Hematopoietic multipotent progenitor cell treated with erythropoietin and hydrocortisone succinate and interleukin-3 and kit ligand, for 4 days (in vitro differentiated cells): ENCODE results near the gene SMAD6.

Source experiments
- DNase-seq: peaks from one replicate; pipeline ENCODE4 v3.0.0-alpha.2; 2015

SMAD6 gene

DNA sequence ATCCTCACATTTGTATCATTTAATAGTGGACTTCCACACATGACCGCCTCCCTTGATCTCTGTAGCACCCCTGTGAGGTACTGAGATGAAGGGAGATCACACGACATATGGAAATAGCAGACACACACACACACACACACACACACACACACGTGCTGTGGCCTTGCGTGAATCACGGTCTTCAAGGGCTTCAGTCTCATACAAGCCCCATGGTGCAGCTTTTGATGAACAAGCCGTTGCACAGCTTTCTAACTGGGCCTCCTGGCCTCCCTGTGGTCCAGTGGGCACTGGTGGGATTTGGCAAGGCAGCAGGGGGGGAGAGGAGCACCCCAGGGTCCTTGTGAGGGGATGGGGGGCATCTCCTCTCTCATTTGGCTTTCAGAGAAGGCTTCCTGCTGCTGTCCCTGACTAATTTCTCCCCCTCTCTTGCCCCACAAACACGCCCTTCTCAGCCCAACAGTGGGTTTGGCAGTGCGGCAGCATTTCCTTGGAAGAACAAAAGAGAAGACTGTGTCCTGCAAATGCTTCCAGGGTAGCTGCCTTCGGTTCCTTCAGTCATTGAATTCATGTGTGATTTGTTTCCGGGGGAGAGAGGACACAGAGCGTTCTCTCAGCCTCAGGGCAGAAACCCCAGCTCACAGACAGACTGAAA lies 98.7 kb downstream of the SMAD6 start:
- no peak for DNase-seq

DNA sequence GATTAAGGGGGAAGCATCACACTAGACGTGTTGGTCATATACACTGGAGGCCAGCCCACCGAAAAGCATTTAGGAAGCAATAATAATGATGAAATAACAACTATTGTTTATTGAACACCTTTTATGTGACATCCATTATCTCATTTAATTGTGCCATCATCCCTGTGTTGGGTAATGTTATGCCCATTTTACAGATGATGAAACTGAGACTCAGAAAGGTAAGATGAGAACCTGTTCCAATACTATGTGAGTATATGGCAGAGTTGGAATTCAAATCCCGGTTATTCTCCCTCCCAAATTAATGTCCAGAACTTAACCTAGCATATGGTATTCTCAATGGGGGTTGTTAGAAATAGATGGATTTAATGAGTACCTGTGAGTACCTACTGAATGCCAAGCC lies 99.2 kb downstream of the SMAD6 start:
- no peak for DNase-seq

DNA sequence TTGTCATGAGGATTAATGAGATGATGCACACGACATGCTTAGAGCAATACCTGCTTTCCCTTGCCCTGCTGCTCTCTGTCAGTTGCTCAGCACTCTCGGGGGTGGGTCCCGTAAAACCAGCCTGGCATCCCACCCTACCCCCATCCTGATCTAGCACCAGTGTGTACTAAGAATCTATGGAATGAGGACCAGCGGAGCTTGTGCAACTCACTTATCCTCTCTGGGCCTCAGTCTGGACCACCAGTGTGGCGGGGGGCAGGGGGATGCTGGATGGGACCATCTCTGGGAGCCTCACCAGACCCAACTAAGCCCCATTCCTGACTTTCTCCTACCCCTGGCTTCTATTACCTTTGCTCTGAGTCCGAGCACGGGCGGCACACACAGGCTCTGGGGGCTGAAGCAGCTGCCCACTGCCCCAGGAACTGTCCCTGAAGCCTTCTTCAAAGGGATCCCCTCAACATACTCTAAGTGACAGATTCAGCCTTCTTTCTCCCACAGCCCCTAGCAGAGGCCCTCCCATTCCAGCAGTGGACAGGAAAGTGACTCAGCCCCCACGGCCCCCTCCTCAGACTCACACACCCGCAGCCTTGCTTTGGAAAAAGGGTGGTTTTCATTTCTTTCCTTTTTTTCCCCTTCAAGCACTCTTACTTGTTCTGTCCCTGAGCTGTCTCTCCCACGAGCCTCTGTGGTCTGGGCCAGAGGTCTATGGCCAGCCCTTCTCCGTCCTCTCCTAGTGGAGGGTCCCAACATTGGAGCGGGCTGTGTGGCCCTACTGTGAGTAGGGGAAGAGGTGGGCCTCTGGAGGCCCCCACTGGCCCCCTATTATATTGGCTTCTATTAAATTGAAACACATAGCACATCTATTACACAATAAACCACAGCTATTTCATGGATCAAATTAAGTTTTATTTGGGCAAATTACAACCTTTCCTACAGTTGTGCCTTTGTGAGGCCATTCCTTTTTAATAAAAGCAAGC lies 100.3 kb downstream of the SMAD6 start:
- no peak for DNase-seq

DNA sequence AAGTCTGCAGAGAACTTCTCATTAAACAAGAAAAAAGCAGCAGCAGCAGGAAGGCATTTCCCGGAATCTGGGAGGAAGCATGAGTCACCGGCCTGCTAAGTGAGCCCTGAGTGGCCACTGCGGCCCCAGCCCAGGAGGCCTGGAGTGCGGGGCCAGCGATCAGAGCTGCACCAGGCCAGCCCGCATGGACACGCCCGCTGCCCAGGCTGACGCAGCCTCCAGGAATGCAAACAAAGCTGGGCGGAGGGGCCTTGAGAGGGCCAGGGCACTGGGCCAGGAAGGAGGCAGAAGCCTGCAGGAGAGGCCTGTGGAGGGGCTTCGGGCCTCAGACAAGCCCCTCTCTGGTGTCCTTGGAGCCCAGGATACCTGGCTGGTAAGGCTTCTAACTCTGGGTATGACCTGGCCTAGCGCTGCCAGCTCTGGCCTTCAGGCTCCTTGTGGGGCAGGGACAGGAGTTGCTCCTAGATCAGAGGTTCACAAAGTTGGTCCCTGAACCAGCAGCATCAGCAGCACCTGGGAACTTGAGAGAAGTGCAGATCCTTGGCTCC lies 101.2 kb downstream of the SMAD6 start:
- DNase-seq, result peak; percentile 62

DNA sequence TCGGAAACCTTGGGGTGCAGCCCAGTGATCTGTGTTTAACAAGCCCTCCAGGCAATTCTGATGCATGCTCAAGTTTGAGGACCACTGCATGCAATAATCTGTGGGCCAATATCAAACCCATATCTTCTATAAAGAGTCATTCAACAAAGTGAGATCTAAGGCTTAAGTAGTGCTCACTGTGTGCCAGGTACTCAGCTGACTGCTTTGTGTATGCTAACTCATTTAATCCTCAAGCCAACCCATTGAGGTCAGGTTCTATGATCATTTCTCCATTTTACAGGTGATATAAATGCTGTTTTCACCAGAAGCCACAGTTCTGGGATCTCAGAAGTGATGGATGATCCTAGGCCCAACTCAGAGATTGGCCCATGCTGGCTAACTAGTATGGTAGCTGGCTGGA lies 101.7 kb downstream of the SMAD6 start:
- DNase-seq, result no peak

DNA sequence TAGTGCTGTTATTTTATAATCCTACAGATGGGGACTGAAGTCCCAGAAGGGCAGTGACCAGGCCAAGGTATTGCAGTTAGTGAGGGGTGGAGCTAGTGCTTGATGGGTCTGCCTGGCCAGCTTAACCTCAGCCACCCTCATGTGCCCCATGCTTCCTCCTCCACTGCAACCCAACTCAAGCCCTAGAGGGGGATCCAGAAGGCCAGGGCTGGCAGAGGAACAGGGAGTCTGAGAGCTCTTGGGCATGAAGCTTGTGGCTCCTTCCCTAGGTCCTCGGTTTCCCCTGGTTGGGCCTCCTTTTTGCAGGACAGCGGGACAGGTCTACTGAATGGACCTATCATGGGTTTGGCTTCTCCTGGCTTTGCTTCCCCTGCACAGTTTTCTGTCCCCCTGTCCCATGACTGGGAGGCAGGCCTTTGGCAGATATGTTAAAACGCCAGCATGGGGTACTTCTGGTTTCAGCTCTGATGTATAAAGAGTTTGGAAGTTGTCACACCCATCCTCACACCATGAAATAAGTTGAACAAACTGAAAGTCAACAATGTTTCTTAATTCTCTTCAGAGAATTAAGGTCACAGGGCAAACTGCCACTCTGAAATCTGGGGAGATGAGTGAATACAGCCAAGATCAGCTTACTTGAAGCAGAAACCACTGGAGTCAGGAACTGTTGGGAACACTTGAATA lies 103.3 kb downstream of the SMAD6 start:
- DNase-seq, result no peak

DNA sequence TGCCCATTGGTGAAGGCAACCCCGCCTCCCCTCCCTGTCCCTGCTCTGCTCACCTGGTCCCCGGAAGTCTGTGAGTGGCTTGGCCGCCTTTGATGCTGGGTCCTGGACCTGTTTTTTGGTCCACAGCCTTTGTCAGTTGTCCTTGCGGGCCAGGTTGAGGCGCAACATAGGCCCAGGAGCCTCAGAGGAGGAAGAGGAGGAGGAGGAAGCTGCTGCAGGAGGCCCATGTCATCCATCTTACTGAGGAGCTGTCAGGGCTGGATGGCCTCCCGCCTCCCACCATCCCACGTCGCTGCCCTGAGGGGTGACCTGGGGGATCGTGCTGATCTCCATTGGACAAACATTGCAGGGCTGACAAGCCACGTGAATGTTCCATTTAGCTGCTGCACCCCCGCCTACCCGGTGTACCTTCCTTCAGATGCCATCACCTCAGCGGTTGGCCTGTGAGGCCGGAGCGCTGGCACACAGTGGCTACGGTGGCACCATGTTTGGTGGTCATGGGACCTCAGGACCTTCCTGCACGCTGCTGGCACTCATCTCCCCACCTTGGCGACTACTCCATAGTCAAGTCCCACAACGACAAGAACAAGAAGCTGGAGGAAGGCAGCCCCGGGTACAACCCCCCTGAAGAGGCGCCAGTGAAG lies 106.3 kb downstream of the SMAD6 start:
- no peak for DNase-seq

DNA sequence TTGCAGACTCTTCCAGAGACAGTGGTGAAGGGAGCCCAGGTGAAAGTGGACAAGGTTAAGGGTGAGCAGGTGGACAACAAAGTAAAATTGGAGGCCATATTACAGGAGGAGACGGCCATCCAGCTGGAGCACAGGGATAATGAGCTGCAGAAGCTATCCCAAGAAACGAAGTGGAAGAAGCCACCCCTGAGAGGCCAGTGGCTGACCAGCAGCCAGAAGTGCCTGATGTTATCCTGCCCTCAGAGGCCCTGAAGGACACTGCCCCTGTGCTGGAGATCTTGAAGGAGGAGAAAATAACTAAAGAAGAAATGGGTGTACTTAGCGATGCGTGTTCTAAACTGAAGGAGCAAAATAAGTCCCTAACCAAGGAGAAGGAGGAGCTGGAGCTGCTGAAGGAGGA lies 107.6 kb downstream of the SMAD6 start:
- no peak for DNase-seq

DNA sequence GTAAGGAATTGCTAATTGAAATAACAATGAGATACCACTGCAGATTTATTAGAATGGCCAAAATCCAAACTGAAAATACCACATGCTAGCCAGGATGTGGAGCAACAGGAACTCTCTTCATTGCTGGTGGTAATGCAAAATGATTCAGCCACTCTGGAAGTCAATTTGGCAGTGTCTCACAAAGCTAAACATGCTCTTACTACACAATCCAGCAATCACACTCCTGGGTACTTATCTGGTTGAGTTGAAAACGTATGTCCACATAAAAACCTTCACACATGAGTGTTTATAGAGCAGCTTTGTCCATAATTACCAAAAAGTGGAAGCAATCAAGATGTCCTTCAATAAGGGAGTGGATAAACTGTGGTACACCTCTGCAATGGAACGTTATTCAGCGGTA lies 113.3 kb downstream of the SMAD6 start:
- no peak for DNase-seq

DNA sequence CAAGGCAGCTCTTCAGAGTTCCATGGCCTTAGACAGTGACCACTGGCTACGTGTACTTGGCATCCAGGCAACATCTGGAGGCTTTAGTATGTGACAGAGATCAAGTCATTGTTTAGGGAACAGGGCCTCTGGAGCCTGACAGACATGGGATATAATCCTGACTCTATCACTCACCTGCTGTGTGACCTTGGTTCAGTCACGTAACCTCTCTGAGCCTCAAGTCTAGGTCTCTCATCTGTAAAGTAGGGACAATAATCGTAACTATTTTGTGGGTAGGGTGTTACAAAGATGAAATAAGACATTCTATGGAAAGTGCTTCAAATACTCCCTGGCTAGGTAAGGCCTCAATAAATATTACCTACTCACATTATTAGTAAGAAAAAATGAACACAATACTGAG lies 114.2 kb downstream of the SMAD6 start:
- DNase-seq, result no peak

DNA sequence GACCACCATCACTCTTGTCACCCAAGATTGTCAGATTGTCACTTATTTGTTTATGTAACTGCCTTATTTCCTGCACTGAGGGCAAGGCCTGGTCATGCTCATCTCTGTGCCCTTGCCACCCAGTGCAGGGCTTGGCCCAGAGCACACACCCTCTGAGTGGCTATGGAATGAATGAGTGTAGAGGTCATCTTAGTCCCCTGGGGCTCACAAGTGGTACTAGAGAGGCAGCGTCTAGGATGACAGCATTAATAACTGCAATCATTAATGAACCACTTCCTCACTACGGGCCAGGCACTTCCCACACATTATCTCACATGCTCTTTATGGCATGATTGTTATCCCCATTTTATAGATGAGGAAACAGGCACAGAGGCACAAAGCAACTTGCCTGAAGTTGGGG lies 117.0 kb downstream of the SMAD6 start:
- DNase-seq, result no peak

DNA sequence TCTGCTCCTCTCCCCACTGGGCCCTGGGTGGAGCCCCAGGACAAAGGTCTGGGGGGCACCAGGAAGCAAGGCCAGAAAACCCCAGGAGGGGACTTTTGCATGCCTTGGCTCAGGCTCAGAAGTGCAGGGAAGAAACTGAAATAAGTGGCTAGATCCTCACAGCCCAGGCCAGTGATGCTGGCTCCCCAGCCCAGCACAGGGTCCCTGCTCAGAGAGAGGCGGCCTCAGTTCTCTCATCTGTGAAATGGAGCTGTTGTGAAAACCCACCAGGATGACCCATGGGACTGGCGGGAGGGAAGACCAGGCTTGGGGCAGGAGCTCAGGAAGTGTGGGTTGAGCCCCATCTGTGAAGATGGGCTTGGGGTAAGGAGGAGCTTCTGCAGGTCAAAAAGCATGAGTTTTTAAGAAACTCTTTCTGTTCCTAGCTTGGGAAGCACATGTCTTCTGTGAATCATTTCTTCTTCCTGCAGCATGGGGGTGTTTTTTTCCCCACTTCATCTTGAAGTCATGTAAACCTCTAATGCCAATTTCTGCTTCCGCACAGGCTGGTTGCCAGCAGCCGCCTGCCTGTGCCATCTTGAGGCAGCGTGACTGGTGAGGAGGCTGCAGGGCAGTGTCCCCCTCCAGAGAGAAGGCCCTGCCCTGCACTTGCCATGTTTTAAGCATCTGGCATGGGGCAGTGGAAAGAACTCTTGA lies 118.6 kb downstream of the SMAD6 start:
- DNase-seq, result no peak

DNA sequence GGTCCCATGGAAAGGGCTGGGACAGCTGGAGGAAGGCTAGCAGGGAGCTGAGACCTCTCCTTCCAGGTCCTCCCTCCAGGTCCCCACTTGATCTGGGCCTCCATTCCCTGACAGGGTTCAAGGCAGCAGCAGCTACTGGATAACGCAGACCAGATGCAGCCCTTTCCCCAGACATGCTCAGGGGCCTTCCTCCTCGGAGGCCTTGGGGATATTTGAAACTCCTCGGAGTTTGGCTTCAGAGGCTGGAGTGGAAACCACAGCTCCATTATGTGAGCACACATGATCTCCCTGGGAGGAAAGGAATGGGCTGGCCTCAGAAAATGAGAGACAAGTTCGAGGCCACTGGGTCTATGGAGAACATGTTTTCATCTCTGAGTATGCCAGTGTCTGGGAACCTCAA lies 119.3 kb downstream of the SMAD6 start:
- DNase-seq, result no peak

DNA sequence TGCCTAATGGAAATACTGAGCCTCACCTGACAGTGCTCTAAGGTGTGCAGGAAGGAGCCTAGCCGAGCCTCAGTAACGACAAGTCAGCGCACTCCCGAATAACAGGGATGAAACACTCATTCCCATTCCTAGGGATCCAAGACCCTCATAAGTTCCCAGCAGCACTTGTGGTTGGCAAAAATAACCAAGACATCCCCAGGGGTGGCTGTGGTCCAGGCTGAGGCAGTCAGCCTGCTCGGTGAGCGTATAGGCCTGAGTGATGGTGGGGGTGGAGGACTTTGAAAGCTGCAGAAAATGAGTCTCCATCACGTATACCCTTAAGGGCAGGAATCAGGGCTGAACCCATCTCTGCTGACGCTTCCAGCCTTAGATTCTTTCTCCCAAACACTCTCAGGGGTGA lies 120.1 kb downstream of the SMAD6 start:
- DNase-seq, result no peak

DNA sequence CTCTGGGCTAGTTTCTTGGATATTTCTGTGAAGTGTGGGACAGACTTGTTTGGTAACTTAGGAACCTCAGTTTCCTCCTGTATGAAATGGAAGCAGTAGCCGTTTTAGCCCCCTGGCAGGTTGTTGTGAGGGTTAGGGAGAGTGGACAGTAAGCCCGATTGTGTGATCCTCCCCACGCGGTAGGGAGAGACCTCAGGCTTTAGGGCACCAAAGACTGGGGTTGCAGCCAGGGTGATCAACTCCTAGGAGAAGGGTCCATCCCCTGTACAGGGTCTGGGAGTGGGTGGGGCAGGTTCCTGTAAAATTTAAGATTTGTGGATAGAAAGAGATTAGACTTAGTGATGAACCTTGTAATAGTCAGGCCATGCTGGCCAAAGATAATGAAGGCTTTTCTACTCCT lies 120.5 kb downstream of the SMAD6 start:
- no peak for DNase-seq

DNA sequence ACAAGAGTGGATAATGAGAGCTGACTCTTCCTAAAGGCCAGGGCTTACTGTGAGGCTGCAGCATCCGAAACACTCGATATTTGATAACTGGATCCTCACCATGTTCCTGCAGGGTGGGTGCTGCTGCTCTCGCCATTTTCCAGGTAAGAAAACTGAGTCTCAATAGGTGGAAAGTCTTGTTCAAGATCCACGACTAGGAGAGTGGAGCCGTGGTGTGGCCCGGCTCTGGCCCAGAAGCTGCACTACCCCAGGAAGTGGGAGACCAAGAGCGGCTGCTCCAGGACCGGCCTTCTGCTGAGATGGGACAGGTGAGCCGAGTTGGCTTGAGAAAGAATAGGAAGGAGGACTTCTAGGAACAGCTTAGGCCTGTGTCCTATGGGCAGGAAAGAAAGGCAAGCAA lies 121.6 kb downstream of the SMAD6 start:
- DNase-seq, result no peak

DNA sequence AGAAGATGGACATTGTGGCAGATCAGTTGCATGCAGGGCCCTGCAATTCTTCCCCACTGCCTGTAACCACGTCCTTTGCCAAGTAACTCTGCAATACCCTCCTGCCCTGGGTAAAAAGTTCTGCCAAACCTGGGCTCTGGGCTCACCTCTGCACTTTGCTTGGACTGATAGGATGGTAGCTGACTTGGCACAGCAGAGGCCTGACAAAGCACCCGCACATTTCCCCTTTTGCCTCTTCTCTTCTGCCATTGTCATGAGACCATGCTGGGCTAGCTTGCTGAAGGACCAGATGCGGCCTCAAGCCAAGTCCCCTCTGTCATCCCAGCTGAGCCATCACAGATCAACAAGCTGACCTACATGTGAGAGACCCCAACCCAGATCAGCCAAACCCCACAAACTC lies 122.4 kb downstream of the SMAD6 start:
- DNase-seq, result no peak

DNA sequence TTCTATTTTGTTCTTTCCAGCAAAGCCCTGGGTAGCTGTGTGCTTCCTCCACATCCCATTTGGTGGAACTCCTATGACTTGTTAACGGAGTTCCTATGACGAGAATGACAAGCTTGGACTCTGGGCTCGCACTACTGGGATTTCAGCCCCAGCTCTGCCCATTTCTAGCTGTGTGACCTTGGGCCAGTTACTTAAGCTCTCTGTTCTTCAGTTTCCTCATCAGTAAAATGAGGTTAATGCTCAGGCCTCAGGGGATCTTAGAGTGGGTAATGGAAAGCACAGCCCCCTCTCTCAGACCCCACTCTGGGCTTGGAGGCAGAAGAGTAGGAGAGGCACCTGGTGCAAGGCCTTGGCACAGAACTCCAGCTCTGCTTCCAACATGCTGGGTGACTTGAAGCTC lies 123.1 kb downstream of the SMAD6 start:
- DNase-seq, result no peak

DNA sequence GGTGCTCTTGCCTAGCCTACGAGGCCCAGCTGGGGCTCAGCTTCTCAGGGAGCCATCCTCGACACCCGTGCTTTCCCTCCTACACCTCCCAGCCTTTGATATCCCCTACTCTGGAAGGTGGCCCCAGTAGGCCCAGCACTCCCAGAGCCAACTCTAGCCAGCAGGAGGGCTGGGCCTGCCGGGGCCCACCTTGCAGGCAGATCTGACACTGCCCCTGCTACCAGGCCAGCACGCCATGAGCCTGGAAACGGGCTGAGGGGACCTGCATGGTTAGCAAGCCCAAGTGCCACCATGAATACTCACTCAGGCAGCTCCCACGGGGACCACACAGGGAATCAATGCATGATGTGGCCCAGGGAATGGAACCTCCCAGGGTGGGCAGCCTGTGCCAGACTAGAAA lies 123.7 kb downstream of the SMAD6 start:
- DNase-seq, result no peak

DNA sequence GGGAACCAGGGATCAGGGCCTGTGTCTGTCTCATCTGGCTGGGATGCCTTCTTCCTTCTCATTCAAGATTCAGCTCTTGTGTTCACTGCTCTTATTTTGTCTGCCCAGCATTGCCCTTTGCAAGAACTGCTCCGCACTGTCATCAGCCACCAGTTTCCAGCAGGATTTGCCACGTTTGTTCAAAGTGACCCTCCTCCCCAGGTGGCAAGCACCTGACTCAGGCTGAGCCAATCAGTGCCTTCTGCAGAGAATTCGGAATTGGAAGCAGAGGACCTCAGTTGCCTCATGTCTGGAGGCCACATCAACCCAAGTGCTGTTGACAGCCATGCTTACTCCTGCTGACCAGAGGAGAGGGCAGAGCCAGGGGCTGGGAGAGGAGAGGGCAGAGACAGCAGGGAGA lies 124.5 kb downstream of the SMAD6 start:
- no peak for DNase-seq

DNA sequence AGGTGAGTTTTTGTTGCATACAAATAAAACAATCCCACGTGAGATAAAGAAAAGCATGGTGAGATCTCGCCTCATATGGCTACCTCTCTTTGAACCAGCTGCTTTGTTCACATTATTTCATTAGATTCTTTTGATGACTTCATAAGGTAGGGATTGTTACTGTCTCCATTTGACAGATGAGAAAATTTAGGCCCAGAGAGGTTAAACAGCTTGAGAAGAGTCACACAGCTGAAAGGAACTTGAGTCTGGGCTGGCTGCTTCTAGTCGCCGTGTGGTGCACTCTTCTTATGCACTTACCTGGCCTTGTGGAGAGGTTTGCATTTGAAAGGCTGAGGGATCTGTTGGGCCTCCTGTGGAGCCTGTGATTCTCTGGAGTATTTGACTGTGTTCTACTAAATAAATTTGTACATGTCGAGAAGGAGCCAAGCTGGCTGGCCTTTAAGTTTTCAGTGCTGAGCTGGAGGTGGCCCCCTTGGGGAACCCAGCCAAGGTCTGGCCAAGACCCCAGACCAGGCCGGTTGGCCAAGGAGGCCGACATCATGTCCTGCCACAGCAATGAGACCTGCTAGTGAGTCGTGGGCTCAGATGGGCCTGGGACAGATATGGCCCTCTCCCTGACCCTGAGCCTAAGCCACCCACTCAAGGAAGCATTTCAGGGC lies 125.1 kb downstream of the SMAD6 start:
- DNase-seq, result no peak

DNA sequence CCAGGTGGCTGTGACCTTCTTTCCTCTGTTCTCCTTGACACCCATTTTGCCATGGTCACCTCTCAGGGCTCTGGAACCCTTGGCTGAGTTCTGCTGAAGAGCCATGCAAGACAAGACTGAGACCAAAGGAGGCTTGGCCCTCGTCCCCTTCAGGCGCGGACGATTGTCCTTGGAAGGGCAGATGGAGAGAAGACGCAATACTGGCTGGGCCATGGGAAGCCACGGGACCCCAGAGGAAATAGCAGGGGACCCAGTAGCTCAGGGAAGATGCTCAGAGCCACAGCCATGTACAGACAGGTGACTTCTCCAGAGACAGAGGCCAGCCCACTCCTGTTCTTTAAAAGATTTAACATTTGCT lies 125.6 kb downstream of the SMAD6 start:
- DNase-seq, result no peak
